HepG2 (cell line): ENCODE results near the gene VSNL1. TPM values are rescaled to one million over a fixed set of nuclear protein-coding genes. Genes with fewer than 3 reads are reported as not detected.

Experiments used
- ARID5B ChIP-seq: IDR thresholded peaks from 2 replicates; pipeline ENCODE4 v1.4.0; 2020; ENCODE audit warnings: mild to moderate bottlenecking, missing genetic modification reagents
- HES4 ChIP-seq: sonication (generic); formaldehyde crosslinking; IDR thresholded peaks from 2 replicates; pipeline ENCODE4 v1.9.0; 2021; ENCODE audit warnings: mild to moderate bottlenecking, missing genetic modification reagents, borderline replicate concordance
- HOMEZ ChIP-seq: IDR thresholded peaks from 2 replicates; pipeline ENCODE4 v1.6.1; 2016; ENCODE audit warnings: low read depth
- KDM6A ChIP-seq: IDR thresholded peaks from 2 replicates; pipeline ENCODE4 v1.6.1; 2016; ENCODE audit warnings: low read depth
- MAZ ChIP-seq, 2 experiments: sonication (generic) in 1 of 2; formaldehyde crosslinking in 1 of 2; IDR thresholded peaks; 2 replicates each; pipeline versions ENCODE4 v1.5.0 to v1.6.1; 2012 to 2020; ENCODE audit warnings: low read depth in 2 of 2, mild to moderate bottlenecking in 2 of 2, borderline replicate concordance in 1 of 2, improper control_type of control experiment in 1 of 2, low read length in 1 of 2, missing genetic modification reagents in 1 of 2, moderate library complexity in 1 of 2
- PRMT3 ChIP-seq: sonication (generic); formaldehyde crosslinking; IDR thresholded peaks from 2 replicates; pipeline ENCODE4 v1.8.1; 2022; ENCODE audit warnings: low read depth, mild to moderate bottlenecking, moderate library complexity, missing genetic modification reagents, borderline replicate concordance
- RXRA ChIP-seq: sonication (generic); formaldehyde crosslinking; IDR thresholded peaks from 2 replicates; pipeline ENCODE4 v1.5.1; 2020; ENCODE audit warnings: missing genetic modification reagents
- TBX3 ChIP-seq: fragments of 450-650 bp; IDR thresholded peaks from 2 replicates; pipeline ENCODE4 v1.6.1; 2017; ENCODE audit warnings: antibody characterized with exemption, mild to moderate bottlenecking, inconsistent platforms, borderline replicate concordance
- ZNF335 ChIP-seq: sonication (generic); formaldehyde crosslinking; IDR thresholded peaks from 2 replicates; pipeline ENCODE4 v1.4.0; 2020; ENCODE audit warnings: missing genetic modification reagents
- ZNF350 ChIP-seq: sonication (generic); formaldehyde crosslinking; IDR thresholded peaks from 2 replicates; pipeline ENCODE4 v1.4.0; 2020; ENCODE audit warnings: mild to moderate bottlenecking, low read depth, missing genetic modification reagents, borderline replicate concordance
- ZNF674 ChIP-seq: sonication (generic); formaldehyde crosslinking; IDR thresholded peaks from 2 replicates; pipeline ENCODE4 v1.5.0; 2020; ENCODE audit warnings: low read depth, mild to moderate bottlenecking, missing genetic modification reagents
- ZNF713 ChIP-seq: sonication (generic); formaldehyde crosslinking; IDR thresholded peaks from 2 replicates; pipeline ENCODE4 v1.4.0; 2020; ENCODE audit warnings: mild to moderate bottlenecking, missing genetic modification reagents
- polyA plus RNA-seq, 8 experiments: library from polyadenylated mRNA; depleted of rRNA in 3 of 8; stranded (reverse) in 7 of 8; unstranded in 1 of 8; fragments of >200 nt; fragmentation: Illumina TruSeq in 4 of 8; extraction: Trizol in 4 of 8; gene quantifications; 2 replicates each; pipeline versions ENCODE4 v1.2.1 to v1.2.3, GENCODE V29; 2011 to 2016; ENCODE audit warnings: low read depth in 4 of 8, missing spikeins in 1 of 8, mixed read lengths in 1 of 8; ENCODE audit not compliant: insufficient read depth in 1 of 8
- total RNA-seq, 5 experiments: library from RNA; depleted of rRNA; stranded (reverse); fragments of >200 nt; fragmentation: Illumina TruSeq; extraction: Trizol; gene quantifications; 2 replicates each; pipeline ENCODE4 v1.2.3, GENCODE V29; 2016; ENCODE audit warnings: low read depth in 1 of 5
- TF ChIP-seq, protein P1 (sequence below): sonication (generic); formaldehyde crosslinking; IDR thresholded peaks from 2 replicates; pipeline ENCODE4 v1.8.1; 2023; ENCODE audit warnings: mild to moderate bottlenecking, moderate library complexity, missing genetic modification reagents
- TF ChIP-seq, protein P2 (sequence below): sonication (generic); formaldehyde crosslinking; IDR thresholded peaks from 2 replicates; pipeline ENCODE4 v1.5.1; 2020; ENCODE audit warnings: mild to moderate bottlenecking, missing genetic modification reagents, moderate library complexity
- TF ChIP-seq, protein P3 (sequence below): sonication (generic); formaldehyde crosslinking; IDR thresholded peaks from 2 replicates; pipeline ENCODE4 v1.5.0; 2020; ENCODE audit warnings: missing genetic modification reagents

The VSNL1 gene
- total and polyA plus RNA-seq, 2 of the 13 experiments (the other 11 are each of a cell fraction or from before 2014, with no cell fraction given), result 63.2 to 95.9 TPM

GRCh38 chr2:17518212-17519154, 22.0 kb upstream of the VSNL1 start, which contains the start of gene RAD51AP2 (continued):
- TF ChIP-seq HOMEZ (CRISPR knock-in tag) (0 out of 2 replicates have a peak, but pooled peaks have one; percentile 11), ZNF350 (CRISPR knock-in tag) (no peak), TBX3 (no peak), ZNF713 (CRISPR knock-in tag) (no peak), PRMT3 (CRISPR knock-in tag) (no peak), KDM6A (CRISPR knock-in tag) (no peak), ARID5B (CRISPR knock-in tag) (peak; percentile 31; the same call in 1 of the 2 replicates), RXRA (no peak), ZNF674 (no peak), MAZ (IDR thresholded peaks at IDR 0.05; ENCODE audit: borderline replicate concordance, low read depth, low read length) (peak; percentile 85; the same call in 1 of the 2 replicates), MAZ (CRISPR knock-in tag; IDR thresholded peaks at IDR 0.05; ENCODE audit: low read depth) (peak; percentile 66), HES4 (CRISPR knock-in tag) (no peak), ZNF335 (CRISPR knock-in tag) (peak; percentile 19; the same call in 1 of the 2 replicates)
- TF ChIP-seq, protein P1, sequence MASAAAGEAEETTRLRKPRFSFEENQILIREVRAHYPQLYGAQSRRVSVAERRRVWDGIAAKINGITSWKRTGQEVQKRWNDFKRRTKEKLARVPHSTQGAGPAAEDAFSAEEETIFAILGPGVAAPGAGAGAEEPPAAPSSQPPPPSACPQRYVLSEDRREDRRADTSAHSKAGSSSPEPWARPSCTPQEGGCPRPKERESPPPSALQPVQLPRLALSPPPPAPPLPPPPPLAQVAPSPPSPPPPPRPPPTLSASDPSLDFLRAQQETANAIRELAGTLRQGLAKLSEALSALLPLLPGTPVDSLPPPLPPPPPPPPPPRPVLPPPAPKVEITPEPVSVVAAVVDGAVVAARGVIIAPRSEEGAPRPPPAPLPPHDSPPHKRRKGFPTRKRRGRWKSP, result peak; percentile 41; the same call in 1 of the 2 replicates
- TF ChIP-seq, protein P2, sequence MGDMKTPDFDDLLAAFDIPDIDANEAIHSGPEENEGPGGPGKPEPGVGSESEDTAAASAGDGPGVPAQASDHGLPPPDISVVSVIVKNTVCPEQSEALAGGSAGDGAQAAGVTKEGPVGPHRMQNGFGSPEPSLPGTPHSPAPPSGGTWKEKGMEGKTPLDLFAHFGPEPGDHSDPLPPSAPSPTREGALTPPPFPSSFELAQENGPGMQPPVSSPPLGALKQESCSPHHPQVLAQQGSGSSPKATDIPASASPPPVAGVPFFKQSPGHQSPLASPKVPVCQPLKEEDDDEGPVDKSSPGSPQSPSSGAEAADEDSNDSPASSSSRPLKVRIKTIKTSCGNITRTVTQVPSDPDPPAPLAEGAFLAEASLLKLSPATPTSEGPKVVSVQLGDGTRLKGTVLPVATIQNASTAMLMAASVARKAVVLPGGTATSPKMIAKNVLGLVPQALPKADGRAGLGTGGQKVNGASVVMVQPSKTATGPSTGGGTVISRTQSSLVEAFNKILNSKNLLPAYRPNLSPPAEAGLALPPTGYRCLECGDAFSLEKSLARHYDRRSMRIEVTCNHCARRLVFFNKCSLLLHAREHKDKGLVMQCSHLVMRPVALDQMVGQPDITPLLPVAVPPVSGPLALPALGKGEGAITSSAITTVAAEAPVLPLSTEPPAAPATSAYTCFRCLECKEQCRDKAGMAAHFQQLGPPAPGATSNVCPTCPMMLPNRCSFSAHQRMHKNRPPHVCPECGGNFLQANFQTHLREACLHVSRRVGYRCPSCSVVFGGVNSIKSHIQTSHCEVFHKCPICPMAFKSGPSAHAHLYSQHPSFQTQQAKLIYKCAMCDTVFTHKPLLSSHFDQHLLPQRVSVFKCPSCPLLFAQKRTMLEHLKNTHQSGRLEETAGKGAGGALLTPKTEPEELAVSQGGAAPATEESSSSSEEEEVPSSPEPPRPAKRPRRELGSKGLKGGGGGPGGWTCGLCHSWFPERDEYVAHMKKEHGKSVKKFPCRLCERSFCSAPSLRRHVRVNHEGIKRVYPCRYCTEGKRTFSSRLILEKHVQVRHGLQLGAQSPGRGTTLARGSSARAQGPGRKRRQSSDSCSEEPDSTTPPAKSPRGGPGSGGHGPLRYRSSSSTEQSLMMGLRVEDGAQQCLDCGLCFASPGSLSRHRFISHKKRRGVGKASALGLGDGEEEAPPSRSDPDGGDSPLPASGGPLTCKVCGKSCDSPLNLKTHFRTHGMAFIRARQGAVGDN (CRISPR knock-in tag), result peak; percentile 70
- TF ChIP-seq, protein P3, sequence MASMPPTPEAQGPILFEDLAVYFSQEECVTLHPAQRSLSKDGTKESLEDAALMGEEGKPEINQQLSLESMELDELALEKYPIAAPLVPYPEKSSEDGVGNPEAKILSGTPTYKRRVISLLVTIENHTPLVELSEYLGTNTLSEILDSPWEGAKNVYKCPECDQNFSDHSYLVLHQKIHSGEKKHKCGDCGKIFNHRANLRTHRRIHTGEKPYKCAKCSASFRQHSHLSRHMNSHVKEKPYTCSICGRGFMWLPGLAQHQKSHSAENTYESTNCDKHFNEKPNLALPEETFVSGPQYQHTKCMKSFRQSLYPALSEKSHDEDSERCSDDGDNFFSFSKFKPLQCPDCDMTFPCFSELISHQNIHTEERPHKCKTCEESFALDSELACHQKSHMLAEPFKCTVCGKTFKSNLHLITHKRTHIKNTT, result no peak
